OCI-LY7 (cell line): Measurements from ENCODE around the gene BMP3.

Source experiments
- EZH2phosphoT487 ChIP-seq: fragments of 200-600 bp; sonication (generic); IDR thresholded peaks from 2 replicates; pipeline ENCODE4 v1.6.1; 2018; ENCODE audit warnings: low read depth, borderline replicate concordance, mild to moderate bottlenecking, mixed run types, antibody characterized with exemption, low read length, moderate library complexity, mixed read lengths
- TF ChIP-seq, protein P1 (sequence below): fragments of 200-600 bp; sonication (generic); conservative IDR thresholded peaks from 2 replicates; pipeline ENCODE4 v1.5.1; 2014; ENCODE audit warnings: mild to moderate bottlenecking, antibody characterized with exemption, low read length, moderate library complexity, mixed read lengths

- TF ChIP-seq, protein P1, sequence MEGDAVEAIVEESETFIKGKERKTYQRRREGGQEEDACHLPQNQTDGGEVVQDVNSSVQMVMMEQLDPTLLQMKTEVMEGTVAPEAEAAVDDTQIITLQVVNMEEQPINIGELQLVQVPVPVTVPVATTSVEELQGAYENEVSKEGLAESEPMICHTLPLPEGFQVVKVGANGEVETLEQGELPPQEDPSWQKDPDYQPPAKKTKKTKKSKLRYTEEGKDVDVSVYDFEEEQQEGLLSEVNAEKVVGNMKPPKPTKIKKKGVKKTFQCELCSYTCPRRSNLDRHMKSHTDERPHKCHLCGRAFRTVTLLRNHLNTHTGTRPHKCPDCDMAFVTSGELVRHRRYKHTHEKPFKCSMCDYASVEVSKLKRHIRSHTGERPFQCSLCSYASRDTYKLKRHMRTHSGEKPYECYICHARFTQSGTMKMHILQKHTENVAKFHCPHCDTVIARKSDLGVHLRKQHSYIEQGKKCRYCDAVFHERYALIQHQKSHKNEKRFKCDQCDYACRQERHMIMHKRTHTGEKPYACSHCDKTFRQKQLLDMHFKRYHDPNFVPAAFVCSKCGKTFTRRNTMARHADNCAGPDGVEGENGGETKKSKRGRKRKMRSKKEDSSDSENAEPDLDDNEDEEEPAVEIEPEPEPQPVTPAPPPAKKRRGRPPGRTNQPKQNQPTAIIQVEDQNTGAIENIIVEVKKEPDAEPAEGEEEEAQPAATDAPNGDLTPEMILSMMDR: no peak
- no peak for TF ChIP-seq EZH2phosphoT487
These were observed 30.6 kb upstream of the BMP3 start for GRCh38 chr4:80999943-81000342.
